Activated CD8-positive, alpha-beta memory T cell treated with anti-CD3 and anti-CD28 coated beads for 48 hours (primary cell): ENCODE data around the gene TAF15.

Source experiments
- DNase-seq, 3 experiments: peaks; one replicate each; pipeline ENCODE4 v3.0.0-alpha.2; 2020; ENCODE audit warnings: low read depth in 2 of 3, low spot score in 2 of 3

The TAF15 gene

DNA sequence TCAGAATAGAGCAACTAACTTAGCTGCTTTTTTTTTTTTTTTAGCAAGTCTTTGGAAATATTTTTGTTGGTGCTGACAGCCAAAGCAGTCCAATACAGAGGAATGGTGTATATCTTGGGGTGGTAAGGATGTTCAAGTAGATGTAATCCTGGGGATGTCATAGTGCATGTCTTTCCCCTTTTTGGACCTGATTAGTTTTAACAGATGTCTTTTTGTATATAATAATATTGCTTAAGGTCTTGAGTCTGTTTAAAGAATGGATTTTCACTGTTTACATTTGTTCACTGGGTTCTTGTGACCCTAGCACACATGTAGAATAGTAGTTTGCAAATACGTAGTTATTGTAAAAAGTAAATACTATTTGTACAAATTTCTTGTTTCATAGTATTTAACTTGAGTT is 7.9 kb downstream of the TAF15 start:
- DNase-seq = no peak

DNA sequence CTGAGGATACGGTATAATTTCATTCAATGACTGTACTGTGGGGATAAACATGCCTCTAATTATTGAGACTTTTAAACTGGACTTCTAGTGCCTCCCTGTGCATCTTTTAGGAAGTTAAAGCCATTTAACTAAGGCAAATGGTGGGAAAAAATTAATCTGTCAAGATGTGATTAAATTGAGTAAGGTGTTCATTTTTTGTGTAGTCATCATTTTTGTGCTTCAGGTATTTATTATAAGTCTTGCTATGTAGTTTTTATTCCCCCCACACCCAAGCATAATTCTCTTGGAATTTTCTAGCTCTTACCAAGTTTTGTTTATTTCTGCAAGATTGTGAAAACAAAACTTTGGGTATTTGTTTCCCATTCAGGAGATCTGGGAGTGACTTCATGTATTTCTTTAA is 10.2 kb downstream of the TAF15 start:
- DNase-seq = no peak

DNA sequence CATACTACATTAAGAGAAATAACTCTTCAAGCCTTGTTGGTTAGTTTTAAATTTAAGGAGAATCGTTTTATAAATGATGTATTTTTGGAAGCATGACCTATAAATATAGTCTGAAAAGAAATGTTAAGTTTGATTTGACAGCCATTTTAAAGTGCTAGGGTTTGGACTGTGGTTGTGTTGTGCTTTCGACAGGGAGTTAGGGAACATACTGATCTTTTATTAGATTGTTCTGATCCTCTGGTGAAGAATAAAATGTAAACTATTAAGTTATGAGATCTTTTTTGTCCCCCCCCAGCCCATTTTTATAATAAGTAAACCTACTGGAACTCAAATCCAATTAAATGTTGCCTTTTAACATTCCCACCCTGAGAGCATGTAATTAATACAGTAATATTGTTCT is 12.0 kb downstream of the TAF15 start:
- no peak for DNase-seq

DNA sequence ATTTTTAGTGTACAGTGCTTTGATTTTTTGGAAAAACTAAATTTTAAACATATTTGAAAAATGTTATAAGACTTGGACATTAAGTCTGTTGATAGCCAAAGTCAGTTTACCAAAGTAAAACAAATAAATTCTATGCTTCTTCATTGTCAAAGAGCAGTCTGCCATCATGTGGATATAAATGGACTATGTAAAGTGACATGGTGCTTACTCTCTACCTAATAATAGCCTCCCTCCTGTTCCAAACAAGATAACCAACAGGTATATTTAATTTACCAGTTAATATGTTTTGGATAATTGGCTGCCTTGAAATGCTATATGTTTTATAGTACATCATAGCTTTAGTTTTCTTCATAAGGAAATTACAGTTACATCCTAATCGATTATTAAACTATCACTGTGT is 15.9 kb downstream of the TAF15 start:
- DNase-seq = no peak

DNA sequence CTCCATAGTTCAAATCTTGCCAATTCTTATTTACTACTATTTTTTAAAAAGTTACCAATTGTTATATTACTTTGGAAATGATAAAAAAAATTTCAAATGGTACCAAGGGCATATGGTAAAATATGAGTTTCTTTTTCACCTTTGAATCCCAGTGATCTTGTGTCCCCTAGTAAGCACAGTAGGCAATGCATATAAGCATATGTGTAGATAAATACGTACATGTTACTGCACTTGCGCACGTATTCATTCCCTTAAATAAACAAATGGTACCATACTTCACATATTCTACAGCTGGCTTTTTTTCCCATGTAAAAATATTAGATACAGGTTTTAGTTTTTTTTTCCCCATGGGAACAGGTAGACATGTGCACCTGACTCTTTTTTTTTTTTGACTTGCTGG is 31.8 kb downstream of the TAF15 start:
- DNase-seq = no peak

DNA sequence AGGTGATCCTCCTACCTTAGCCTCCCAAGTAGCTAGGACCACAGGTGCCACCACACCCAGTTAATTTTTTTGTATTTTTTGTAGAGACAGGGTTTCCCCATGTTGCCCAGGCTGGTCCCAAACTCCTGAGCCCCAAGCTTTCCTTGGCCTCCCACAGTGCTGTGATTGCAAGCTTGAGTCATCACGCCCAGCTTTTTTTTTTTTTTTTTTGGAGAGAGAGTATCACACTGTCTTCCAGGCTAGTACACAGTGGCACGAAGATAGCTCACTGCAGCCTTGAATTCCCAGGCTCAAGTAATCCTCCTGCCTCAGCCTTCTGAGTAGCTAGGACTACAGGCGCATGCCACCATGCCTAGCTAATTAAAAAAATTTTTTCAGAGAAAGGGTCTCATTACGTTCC is 32.2 kb downstream of the TAF15 start:
- DNase-seq = no peak

DNA sequence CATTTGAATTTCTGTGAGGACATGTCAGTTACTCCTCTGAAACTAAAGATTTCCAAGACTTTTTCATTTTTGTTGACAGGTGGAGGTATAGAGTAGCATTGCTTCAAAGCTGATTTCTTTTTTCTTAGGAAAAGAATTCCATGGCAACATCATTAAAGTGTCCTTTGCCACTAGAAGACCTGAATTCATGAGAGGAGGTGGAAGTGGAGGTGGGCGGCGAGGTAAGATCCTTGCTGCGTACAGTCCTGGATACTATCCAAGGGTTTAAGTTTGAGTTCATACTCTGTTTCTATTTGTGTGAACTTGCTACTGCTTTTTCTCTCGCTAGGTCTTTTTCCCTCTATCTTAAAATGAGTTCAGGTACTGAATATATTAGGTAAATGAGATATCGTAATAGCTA is 33.0 kb downstream of the TAF15 start:
- no peak for DNase-seq

DNA sequence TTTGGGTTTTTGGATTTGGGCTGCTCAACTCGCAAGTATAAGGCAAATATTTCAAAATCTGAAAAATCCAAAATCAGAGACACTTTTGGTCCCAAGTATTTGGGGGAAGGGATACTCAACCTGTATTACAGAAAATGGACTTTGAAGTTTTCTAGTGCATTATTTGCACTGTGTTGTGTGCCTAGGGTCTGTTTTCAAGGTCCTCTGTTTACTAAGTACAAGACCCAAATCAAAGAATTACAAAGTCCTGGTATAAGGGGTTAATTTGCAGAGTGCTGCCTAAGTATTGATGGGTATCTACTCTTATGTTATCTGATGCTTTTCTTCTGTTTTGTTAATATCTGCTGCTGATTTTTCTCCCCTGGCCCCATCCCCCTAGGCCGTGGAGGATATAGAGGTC is 34.4 kb downstream of the TAF15 start:
- no peak for DNase-seq

DNA sequence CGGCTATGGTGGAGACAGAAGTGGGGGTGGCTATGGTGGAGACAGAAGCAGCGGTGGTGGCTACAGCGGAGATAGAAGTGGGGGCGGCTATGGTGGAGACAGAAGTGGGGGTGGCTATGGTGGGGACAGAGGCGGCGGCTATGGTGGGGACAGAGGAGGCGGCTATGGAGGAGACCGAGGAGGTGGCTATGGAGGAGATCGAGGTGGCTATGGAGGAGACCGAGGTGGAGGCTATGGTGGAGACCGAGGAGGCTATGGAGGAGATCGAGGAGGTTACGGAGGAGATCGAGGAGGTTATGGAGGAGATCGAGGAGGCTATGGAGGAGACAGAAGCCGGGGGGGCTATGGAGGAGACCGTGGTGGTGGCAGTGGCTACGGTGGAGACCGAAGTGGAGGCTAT is 35.3 kb downstream of the TAF15 start:
- DNase-seq = no peak

DNA sequence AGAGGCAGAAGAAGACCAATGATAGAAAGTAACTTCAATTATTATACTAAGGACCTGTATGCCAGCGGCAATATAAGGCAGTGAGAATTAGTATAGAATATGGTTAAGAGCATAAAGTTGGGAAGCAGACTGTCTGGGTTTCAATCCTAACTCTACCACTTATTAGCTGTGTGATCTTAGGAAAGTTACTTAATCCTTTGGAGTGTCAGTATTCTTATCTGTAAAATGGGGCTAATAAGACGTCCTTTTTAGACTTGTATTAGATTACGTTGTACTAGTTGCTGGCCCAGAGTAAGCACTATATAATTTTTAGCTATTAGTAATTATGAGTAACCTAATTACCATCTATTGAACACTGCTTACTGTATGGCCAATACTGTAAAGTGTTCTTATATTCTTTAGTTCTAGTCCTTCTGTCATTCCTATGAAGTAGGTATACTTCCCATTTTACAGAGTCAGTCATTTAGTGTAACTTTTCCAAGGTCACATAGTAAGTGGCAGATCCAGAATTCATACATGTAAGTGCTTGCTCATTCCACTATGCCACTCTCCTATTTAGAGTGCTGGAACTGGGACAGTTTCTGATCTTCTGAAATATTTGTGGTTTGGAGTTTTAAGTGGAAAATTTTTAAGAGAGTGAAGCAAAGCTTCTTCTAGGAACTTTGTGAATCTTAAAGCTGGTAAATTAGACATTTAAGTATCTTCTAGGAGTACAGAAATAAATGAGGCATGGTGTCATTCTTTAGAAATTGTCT is 36.9 kb downstream of the TAF15 start:
- DNase-seq = no peak

DNA sequence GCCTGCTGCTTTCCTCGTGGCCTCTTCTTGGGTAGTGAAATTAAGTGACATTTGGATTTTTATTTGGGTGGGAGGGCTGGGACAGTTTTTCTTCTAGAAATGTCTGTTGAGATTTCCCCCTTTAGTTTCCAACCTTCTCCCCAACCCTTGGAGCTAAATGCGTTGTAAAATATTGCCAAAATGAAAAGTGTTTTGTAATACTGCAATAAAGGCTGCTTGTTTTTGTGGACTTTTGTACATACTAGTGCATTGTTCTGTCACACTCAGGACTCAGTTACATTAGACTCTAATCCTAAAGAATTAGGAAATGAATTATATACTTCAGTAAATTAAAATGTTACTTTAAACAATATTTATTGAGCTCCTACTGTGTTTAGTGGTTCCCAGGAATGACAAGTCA is 37.7 kb downstream of the TAF15 start:
- no peak for DNase-seq

DNA sequence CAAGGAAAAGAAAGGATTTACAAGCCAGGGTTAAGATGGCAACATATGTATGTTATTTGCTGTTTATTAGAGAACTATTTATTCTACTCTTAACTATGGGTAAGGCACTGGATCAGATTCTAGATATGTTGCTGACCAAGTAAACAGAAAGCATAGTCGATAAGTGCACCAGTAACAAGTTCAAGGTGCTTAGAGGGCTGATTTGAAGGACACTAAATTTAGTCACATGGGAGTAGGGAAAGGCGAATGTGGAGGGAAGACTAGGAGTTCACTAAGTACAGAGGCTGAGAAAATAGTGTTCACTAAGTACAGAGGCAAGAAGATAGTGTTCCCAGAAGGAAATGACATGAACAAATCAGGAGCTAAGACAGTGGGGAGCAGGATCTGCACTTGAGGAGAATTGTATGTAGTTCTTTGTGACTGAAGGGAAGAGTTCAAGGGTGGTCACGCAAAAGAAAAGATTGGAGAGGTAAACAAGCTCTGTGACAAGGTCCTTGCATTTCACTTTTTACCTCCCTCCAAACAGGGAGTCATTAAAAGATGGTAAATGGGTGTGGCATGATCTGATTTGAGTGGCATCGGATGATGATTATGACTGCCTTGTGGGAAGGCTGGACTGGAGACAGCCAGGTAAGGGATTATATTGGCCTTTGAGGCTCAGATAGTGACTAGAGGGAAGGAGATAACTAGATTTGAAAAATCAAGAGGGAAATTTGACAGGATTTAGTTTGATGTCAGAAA is 38.5 kb downstream of the TAF15 start:
- DNase-seq = no peak

DNA sequence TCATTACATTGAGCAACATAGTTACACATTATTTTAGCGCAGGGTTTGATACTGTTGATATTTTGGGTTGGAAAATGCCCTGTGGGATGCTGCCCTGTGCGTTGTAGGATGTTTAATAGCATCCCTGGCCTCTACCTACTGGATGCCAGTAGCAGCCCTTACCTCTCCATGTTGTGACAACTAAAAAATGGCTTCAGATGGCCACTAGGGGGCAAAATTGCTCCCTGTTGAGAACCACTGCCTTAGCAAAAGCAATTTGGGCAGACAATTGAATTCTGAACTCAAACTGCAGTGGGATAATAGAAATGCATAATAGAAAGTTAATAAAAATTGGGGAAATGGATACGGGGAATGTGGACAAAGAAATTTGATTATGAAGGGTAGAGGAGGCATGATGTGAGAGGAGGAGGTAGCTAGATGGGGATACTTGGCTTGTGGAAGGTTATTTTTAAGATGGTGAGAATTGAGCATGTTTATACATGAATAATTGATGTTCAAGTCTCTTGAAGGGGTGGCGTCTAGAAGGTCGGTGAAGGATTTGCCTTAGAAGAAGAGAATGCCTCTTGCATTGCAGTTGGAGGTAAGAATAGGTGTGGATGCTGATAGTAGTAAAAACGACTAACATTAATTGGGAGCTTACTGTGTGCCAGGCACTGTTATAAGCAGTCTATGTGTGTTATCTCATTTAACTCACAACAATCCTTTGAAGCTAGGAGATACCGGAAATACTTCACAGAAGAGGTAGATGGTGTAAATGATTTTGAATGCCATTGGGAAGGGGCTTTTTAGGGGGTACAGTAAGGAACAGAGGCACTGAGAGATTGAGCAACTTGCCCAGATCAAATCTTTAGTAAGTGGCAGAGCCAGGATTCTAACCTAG is 40.4 kb downstream of the TAF15 start:
- DNase-seq = peak in 1 of 3 experiments; percentile 21

DNA sequence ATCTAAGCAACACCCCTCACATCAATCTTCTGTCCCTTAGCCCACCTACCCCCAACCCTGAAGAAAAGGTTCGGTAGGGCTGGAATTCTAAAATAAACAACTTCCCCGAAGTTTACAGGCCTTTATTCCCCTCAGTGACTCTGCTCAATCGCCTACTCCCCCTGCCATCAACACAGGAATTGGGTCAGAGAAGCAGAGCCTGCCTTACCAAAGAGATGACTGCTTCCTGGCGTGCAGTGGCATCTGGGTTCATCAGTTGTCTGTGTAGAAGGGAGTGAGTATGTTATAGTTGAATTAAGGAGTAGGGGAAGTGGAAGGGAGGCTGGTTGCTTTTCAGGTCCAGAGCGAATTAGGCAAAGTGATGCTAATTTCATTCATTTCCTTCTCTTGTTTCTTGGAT is 46.7 kb downstream of the TAF15 start:
- DNase-seq = no peak

DNA sequence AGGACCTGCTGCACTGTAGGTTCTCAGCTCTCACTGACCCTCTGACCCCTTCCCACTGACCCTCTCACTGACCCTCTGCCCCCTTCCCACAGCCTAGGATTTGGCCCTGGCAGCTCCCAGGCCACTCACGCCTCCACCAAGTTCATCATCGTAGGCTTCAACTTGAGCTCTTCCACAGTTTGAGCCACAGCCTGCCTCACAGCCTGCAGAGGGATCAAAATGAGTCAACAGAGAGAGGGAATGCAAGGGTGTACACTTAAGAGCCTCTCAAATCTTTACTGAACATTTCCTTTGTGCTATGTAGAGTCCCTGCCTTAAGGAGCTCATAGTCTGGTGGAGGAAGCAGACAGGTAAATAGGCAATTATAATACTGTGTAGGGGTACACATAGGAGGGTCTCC is 47.3 kb downstream of the TAF15 start:
- DNase-seq = no peak

DNA sequence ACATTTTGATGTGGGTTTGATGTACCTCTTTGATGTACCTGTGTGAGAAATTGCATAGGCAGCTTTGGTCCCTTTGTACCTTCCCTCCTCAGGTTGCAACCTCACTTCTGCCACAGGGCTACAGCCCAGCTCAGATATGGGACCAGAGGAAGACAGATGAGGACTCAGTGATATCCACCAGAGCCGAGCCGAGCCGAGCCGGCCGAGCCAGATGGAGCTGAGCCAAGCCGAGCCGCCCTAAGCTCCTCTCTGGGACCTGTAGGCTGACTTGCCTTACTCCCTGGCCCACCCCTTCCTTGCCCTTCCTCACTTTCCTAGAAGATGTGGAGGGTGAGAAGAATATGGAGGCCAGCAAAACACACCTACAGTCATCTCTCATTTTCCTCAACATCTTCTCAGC is 55.6 kb downstream of the TAF15 start:
- DNase-seq = no peak

DNA sequence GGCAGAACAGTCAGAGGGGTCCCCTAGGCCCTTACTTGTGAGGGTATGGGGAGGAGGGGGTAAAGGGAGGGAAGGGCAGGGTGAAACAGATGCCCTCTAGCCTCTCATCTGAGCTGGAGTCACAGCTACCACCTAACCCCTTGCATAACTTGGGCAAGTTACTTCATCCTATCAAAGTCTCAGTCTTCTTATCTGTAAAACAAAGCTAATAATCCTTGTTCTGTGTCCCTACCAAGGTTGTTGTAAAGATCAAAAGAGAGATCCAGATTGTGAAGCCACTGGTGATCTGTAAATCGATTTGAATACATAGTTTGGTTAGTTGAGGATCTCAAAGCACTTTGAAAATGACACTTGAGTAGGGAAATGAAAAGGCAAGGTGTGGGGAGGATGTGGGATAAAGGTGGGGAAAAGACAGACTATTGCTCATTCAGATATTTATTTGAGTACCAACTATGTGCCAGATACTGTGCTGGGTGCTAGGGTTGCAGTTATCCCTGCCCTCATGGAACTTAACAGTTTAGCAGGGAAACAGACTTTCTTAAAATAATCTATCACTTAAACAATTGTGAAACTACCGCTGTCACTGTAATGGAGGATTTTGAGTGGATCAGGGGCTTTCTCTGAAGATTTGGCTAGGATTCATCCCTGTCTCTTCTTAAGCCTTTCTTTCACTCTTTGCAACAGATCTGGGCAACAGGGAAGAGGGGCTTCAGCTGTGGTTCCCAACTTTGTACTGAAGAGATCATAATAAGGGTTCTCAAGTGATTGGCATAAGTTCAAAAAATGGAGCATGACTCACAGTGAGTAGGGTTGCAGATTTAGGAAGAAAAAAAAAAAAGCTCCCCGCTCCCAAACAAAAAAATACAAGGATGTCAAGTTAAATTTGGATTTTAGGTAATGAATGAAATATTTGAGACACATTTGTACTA is 56.4 kb downstream of the TAF15 start:
- no peak for DNase-seq

DNA sequence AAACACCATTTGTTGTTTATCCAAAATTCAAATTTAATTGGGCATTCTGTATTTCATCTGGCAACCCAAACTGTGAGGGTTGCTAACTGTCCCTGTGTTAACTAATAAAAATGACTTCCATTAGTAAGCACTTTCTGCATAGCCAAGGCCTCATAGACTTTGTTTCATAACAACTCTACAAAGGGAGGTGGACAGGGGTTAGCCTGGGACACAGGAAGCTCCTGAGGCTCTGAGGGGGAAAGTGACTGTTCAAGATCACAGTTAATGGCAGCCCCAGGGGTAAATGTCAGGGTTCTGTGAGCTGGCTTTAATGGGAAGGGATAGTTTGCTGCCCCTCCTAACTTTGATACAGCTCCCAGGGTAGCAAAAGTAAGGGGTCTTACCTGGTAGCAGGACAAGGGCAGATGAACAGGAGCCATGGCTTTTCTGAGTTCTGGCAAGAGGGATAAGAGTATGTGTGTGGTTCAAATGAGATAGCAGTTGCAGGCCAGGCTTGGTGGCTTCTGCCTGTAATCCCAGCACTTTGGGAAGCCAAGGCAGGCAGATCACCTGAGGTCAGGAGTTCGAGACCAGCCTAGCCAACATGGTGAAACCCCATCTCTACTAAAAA is 57.2 kb downstream of the TAF15 start:
- no peak for DNase-seq

DNA sequence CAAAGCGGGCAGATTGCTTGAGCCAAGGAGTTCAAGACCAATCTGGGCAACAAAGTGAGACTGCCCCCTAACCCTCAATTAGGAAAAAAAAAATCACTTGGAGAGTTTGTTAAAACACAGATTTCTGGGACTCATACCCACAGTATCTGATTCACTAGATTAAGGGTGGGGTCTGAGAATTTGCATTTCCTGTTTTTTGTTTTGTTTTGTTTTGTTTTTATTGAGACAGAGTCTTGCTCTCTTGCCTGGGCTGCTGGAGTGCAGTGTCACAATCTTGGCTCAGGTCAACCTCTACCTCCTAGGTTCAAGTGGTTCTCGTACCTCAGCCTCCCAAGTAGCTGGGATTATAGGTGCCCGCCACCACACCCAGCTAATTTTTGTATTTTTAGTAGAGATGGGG is 58.3 kb downstream of the TAF15 start:
- no peak for DNase-seq

DNA sequence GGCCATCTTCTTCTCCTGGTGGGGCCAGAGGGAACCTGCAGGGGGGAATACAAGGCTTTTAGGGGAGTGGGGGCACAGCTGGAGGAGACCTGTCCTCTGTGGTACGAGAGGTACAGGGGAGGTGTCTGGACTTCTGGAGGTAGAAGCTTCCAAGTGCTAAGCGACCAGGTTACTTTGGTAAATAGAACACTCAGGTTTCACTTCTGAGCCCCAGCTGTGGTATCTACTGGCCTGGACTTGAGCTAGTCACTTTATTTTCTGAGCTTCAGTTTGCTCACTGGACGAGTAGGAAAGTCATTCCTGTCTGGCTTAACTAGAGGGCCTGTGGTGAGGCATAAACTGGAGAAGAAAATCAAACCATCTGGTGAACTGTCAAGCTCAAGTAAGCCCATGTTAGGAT is 59.5 kb downstream of the TAF15 start, which contains the start of gene HEATR9:
Gene HEATR9, minus strand, starts transcription at position 155 of the 400 bp plus-strand sequence. Its CDS starts 149 bp downstream, at position 6.
- no peak for DNase-seq
